GM18499 (cell line): ENCODE measurements around the gene GAPDHS.

Source experiments
- ATAC-seq: cut with Tn5 transposase; IDR thresholded peaks from one replicate; pipeline ENCODE4 v1.9.1; 2021; ENCODE audit warnings: moderate number of reproducible peaks; ENCODE audit not compliant: insufficient read depth, unreplicated experiment

Gene GAPDHS

DNA sequence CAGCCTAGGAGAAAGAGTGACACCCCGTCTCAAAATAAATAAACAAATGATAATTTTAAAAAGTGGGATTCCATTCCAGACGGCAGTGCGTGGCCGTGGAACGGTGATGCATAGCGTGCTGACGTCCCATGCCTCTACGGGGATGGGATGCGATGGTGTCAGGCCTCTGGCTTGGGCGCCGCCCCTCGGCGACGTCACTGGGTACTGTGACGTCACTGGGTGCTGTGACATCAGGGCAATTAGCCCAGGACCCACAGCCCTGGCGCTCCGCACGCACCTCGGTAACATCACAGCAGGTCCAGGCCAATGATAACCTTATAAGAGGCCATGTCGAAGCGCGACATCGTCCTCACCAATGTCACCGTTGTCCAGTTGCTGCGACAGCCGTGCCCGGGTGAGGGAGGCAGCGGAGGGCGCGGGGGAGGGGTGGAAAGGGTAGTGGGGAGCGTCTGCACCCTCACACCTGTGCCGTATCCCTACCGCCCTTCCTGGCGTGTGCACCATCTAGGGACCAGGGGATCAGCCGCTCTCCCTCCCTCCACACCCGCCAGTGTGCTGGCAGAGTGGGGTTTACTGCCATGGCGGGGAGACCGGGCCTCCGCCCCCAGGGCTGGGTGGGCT, at the start of gene GAPDHS:
Gene GAPDHS, plus strand, starts transcription at position 256 of the 621 bp plus-strand sequence. Its CDS starts 72 bp downstream, at position 328.
- no peak for ATAC-seq

DNA sequence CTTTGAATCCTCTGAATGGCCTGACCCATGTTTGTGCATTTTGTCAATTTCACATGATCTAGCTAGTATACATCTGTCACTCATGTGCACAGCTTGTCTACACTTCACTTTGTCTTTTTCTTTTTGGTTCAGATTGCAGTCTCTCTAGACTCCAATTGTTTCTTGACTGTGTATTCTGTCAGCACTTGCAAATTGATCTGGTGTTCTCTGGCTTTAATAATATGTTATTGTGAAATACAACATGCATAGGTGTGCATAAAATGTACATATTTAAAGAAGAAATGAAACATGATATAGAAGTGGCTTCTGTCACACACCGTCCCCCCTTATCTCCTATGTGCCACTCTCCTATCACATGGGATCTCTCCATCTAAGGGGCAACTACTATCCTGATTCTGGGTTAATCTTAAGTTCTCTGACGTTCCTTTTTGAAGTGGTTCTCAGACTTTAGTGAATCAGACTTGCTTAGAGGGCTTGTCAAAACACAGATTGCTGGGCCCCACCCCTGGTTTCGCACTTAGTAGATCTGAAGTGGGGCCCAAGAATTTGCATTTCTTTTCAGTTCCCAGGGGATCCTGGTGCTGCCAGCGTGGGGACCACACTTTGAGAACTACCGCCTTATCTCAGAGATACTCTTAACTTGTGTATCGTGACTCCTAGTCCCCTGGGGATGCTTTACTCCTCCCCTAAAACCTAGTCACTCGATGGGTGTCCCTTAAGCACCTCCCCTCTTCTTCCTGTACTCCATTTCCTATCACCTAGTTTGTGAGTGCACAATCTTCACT, 48.8 kb upstream of the GAPDHS start:
- peak; percentile 64 for ATAC-seq

DNA sequence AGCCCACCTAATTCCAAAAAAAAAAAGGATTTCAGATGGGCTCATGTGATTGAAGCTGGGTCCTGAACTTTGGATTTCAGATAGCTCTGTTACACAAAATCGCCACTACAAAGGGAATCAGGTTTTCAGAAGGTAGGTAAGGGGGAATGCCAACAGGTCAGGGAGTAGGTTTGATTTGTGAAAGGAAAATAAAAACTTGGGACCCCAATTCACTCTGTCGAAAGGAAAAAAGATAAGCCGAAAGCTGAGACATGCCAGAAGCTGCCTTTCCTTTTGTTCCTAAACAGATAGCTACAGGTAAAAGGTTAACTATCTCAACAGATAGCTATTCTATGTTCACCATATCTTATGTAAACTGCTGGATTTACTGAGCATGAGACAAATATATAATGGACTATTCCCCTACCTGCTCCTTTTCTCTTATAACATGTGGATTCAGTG, 47.0 kb upstream of the GAPDHS start:
- ATAC-seq, result no peak

DNA sequence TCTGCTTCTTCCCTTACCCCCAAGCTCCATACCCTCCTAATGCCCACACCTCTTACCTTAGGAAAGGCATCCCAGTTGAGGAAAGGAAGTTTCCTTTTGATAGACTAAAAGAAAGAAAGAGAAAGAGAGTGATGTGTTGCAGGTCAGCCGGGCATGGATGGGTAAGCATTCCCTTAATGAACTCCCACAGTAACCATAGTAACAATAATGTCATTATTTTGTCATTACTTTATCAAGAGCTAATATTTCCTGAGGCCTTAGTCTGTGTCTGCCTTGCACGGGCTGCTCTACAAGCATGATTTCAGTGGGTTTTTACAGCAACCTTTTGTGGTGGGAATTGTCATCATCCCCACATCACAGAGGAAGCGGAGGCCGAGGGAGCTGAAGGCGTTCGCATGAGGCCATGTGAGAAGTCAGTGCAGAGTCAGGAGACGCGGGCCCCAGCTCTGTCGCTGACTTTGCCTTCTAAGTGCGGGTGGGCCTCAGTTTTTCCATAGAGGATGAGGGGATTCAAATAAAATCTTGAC, 45.5 kb upstream of the GAPDHS start:
- no peak for ATAC-seq

DNA sequence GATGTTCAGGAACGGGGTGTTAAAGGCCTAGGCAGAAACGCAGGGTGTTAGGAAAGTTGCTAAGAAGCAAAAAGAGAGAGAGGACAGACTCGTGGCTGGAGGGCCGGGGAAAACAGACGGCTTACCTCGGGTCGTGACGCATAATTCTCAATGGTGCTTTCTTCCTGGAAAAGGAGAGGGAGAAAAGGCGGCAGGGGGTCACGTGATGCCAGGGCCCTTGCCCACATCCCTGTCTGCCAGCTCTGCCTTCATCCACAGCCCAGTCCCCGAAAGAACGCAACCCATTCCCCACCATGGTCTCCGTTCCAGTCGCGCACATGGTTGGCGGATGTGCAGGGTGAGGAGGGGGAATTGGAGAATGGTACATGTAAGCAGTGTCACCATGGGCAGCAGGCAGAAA, 44.6 kb upstream of the GAPDHS start:
- no peak for ATAC-seq

DNA sequence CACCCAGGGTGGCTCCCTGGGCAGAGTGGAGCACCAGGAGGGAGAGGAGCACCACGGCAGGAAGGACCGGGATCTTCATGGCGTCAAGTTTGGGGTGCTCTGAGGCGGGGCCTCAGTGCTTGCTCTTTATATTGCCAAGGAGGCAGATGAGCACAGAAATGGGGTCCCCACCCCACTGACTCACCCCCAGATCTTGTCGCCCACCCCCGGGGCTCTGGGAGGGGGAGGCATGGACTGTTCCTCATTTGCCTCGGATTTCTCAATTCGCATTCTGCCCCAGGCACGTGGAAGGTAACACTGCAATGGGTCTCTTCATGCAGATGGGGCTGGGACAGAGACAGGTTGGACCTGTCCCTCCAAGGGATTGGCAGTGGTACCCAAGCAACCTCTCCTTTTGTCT, 42.9 kb upstream of the GAPDHS start, which contains the start of gene KRTDAP:
Gene KRTDAP, minus strand, starts transcription at position 101 of the 400 bp plus-strand sequence. Its CDS starts 22 bp downstream, at position 79.
- ATAC-seq, result no peak

DNA sequence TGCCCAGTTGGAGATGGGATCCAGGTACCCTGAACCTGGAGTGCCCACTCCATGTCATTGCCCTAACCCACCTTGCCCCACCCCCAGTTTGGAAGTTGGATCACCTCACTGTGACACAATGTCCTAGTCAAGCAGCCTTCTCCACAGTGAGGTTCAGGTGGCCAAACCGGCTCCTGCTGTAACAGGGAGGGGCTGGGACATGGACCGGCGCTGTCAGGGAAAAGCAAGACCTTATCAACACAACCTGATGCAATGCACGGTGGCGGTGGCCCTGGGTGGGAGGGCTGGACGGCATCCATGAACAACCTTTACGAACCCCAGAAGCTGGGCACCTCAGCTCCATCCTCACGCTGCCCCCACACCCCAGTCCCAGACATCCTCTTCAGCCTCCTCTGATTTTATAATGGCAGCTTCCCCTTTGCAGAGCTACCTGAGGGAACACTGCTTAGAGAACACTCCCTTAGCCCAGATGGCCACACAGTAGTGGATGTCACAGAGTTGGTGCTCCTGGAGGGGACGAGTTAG, 41.4 kb upstream of the GAPDHS start:
- ATAC-seq, result no peak

DNA sequence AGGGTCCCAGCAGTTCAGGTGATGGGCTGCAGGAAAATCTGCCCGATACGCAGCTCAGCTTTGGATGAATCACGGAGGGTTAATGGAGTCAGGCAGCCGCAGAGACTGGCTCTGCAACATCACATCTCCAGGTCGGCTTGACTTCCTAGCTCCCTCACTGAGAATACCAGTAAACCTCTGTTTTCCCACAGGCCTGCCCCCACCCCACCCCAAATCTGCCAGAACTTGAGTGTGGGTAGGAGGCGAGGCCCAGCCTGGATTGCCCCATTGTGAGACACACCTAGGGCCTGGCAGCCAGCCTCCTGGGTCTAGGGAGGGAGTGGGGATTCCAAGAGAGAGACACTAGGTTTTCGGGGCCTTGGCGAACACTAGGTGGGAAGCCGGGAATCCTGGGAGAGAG, 39.3 kb upstream of the GAPDHS start:
- ATAC-seq, result no peak

DNA sequence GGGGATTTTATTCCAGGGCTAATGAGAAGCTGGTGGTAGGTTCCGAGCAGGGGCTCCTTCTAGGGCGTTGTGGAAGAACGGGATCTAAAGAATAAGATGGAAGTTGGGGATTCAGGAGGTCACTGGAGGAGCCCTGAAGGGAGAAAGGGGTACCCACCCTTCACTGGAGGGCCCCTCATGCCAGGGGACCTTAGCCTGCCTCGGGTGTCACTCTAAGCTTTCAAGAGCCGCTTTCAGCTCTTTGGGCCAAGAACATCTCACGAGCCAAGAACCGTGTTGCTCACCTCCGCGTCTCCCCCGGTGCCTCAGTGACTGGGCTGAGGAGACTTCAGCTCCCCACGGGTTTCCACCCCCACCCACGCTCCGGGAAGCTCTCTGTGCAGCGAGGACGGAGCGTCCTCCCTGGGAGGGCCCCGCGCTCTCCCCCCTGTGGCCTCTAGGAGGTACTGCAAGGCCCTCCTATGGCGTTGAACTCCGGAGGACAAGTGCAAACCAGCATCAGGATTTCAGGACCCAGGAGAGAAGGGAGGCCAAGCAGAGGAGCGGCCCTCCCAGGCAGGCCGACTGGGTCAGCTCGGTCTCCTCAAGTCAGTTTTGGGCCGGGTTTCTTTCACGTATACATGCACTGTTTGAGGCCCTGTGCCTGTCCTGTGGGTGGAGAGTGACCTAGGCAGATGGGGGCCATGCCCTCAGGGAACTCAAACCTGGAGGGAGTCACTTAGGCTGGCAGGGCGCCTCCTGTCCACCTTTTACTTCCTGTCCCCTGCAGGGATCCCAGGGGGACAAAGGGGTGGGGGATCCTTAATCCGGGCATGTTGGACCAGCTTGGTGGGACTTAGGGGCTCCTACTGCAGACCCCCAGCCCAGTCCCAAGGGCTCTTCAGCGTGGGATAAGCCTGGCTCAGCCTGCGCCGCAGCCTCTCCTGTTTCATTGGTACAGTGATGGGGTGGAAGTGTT, 37.9 kb upstream of the GAPDHS start:
- ATAC-seq, result no peak

DNA sequence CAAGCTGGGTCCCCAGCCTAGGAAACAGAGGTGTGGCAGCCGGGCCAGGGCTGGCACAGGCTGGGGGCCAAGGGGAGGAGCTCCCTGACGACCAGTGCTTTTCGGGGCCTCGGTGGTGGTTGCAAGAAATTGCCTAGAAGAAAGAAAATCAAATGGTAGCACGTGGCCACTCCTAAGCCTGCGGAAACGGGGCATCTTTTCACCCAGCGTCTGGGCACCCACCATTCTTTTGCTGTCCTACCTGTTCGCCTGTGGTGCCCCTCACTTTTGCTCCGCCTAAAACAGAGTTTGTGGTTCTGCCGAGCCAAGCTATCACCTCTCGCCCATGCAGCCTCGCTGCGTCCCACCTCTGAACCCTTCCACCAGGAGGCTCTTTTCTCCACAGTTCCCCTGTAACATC, 35.9 kb upstream of the GAPDHS start:
- ATAC-seq, result no peak

DNA sequence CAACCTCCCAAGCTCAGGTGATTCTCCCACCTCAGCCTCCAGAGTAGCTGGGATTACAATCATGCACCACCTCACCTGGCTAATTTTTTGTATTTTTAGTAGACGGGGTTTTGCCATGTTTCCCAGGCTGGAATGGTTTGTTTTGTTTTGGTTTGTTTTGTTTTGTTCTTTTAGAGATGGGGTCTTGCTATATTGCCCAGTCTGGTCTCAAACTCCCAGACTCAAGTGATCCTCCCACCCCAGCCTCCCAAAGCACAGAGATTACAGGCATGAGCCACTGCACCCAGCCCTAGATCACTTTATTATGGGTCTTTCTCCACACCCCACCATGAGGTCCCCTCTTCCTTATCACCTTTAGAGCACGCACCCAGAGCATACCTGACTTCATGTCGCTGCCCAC, 35.0 kb upstream of the GAPDHS start:
- no peak for ATAC-seq

DNA sequence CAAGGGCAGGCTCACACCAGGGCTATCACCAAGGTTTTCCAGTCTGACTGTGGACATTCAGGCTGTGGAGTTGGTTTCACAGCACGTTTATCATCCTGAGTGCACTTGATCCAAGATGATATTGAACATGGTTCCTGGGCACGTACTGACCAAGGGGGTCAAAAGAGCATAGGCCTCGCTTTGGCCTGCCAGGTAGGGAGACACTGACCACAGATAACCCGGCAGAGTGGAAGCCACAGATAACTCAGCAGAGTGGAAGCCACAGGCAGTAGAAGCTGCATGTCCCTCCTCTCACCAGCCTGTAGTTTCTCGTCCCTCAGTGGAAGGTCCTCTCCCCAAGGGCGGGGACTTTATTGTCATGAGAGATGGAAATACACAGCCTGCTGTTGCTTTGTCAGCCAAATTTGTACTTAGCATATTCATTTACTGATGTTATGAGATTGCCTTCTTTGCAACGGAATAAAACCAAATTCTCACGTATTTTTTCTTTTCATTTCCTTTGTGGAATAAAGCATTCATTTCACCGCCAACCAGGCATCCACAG, 34.2 kb upstream of the GAPDHS start:
- no peak for ATAC-seq

DNA sequence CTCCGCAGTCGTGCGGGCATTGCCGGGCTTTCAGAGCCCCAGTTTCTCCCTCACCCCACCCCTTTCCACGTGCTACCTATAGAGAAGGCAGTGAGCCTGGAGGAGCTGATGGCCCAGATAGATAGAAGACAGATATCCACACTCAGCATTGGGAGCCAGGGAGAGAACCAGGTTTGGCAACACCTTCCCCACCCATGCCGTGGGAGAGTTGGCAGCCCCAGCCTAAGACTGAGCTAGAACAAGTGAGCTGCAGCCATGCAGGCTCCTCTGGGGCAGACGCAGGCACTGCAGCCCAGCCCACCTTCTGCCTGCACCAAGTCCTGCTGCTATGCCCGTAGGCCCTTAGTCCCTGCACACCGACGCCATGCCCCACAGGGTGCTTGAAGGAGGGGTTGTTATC, 32.6 kb upstream of the GAPDHS start:
- ATAC-seq, result no peak

DNA sequence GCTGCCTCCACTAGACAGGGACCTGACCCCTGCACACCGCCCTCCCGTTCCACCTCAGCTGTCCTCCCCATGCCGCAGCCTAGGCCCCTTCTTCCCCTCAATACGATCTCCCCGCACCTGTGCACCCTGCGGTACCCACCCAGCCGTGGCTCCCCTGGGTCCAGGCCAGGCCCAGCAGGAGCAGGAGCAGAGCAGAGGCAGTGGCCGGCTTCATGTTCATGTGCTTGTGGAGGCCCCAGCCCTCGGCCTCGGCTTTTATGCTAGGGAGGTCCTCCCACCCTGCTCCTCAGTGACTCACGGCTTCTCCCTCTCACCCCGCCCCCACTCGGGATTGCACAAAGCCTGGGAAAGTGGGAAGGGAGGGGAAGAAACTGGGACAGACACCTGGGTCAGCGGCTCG, 31.6 kb upstream of the GAPDHS start:
- no peak for ATAC-seq

DNA sequence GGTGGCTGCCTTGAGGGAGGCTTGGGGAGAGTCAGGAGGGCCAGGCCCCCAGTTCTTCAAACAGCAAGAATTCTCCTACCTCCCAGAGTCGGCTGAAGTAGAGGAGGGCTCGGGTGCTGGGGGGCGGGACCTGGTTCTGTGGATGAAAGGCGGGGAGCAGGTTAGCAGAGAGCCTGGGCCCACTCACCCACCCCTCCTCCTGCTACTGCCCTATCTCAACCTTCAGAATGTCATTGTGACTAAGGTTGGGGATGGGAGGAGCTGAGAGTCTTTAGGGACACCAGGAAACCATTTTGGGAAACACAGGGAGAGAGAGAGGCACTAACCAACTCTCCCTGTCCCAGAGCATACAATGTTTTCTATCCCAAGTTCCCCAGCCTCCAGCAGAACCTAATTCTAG, 30.5 kb upstream of the GAPDHS start:
- ATAC-seq, result no peak

DNA sequence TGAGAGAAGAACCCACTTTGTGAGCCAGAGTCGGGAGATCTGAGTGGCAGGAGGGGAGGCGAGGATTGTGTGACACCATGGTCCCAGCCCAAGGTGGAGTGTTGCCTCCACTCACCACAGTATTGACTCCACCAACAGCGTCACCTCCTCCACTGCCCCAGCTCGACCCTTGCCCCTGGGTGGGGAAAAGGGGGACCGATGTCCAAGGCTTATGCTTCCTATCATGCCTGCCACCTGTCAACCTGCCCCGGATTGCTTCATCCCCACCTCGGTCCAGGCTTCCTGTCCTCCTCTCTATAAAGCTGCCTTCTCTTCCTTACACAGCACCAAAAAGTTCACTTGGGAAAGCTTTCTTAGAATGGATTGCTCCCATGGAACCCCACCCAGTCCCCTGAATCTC, 27.2 kb upstream of the GAPDHS start:
- no peak for ATAC-seq

DNA sequence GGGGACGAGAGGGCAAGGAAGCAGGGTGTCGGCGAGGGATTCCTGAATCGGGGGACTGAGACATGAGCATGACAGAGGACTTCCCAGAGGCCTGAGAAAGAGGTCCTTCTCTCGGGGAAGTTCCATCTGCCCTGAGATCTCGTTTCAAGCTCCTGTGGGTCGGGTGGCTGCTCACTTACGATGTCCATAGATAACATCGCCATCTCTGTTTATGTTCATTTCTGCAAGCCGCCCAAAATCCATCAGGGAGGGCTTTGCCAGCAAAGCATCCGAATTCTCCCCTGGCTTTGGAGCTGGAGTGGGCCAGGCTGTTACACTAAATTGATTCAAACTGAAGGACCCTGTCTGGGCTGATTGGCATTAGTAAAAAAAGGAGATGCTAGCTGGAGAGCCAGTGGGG, 25.7 kb upstream of the GAPDHS start:
- no peak for ATAC-seq

DNA sequence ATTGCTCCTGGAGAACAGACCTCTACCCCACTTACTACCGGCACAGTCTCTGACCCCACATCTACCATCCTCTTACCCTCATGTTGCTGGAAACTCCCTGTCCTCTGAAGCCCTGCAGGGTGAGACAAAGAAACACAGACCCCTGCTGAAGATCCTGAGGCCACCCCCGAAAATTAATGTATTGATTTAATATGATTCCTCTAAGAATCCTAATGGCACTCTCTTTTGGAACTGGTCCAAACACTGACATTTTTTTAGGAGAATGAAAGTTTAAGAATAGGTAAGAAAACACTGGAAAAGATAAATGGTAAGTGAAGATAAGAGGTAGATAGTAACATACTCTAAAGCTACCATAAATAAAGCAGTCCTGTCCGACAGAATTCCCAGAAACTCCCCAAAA, 25.1 kb upstream of the GAPDHS start:
- no peak for ATAC-seq

DNA sequence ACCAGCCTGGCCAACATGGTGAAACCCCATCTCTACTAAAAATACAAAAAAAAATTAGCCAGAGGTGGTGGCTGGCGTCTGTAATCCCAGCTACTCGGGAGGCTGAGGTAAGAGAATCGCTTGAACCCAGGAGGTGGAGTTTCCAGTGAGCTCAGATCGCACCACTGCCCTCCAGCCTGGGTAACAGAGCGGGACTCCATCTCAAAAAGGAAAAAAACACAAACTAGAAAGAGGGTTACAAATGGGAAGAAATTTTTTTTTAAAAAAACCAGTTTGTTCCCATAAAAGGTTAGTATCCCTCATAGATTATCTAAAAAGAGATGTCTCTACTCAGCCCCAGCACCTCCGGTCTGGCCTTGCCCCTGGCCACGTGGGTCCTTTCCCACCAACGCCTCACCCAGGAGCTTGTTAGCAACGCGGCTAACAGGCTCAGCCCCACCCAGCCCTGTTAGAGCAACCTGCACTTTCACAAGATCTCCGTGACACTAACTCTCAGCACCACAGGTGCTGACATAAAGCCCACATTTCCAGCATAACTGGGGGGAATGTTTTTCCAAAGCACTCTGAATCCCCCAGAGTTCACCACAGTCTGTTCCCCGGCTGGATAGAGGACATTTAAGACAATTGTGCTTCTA, 24.1 kb upstream of the GAPDHS start:
- ATAC-seq, result no peak
